C4-2B (cell line): Measurements from ENCODE around the gene PGAM5.

ENCODE experiments used
- CTCF ChIP-seq: fragments of 450-650 bp; conservative IDR thresholded peaks from 2 replicates; pipeline ENCODE4 v1.5.1; 2017; ENCODE audit warnings: mild to moderate bottlenecking
- ZFX ChIP-seq: fragments of 450-650 bp; IDR thresholded peaks from 2 replicates; pipeline ENCODE4 v1.6.1; 2017

DNA sequence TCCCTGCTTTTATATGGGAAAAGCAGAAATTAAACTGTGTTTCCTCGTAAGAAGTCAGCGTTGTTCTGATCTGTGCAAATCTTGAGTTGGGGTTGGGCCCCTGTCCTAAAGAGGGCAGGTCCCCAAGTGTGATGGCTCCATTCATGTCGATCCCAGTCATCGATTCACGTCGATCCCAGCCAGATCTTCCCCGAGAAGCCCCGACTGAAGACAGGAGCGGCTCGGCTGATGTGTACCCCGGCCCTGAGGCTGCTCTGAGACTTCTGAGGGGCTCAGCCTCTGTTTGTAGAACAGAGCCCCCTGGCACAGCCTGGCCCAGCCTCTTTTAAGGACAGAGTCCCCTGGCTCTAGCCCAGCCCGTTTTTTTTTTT, 9.3 kb downstream of the PGAM5 start:
- TF ChIP-seq CTCF (no peak), ZFX (no peak)
